ENCODE results near the gene FOXC1. TPM values are rescaled to one million over a fixed set of nuclear protein-coding genes. Genes with fewer than 3 reads are reported as not detected.

FOXC1 gene
- polyA plus RNA-seq, 1 of the 3 experiments (the other 2 are of a cell fraction), result 4.3 TPM

- no peaks in the 10 kb centered on the region for H3K9me3 ChIP-seq
- H3K4me1 ChIP-seq (ENCODE audit: control insufficient read depth in 1 of 2, insufficient read depth in 2 of 2, low read depth in 1 of 2, low read length in 1 of 2), result peaks cover 0 to 2% of the 10 kb centered on the region in 2 experiments; a peak in 1 of 4 replicates
- ChIA-PET CTCF (interaction anchor here (1.0 to 2.8 kb wide), 10 partner anchors 9 to 488 kb away, joined by 3 to 12 read pairs (median 3); no protein-coding TSS in a partner anchor), POLR2A (no interaction called here)
- DNase-seq, result no peak
- H2AFZ ChIP-seq (ENCODE audit: low read depth), result no peak overlapping the region
- TF ChIP-seq CTCF (IDR thresholded peaks at IDR 0.05) (no peak), MEF2A (IDR thresholded peaks at IDR 0.05; ENCODE audit: borderline replicate concordance, low read depth) (no peak), USF2 (IDR thresholded peaks at IDR 0.05; ENCODE audit: borderline replicate concordance, low read depth, low read length) (no peak), IRF3 (IDR thresholded peaks at IDR 0.05; ENCODE audit: low read depth, low read length) (no peak), RAD21 (IDR thresholded peaks at IDR 0.05; ENCODE audit: low read length) (no peak), POLR2AphosphoS5 (IDR thresholded peaks at IDR 0.05; ENCODE audit: low read depth, low read length) (no peak)
- peaks cover 39% of the 10 kb centered on the region for H3K79me2 ChIP-seq (ENCODE audit: insufficient read depth)
- H3K36me3 ChIP-seq (replicated peaks in 1 of 2; ENCODE audit: control insufficient read depth in 1 of 2, insufficient read depth in 2 of 2, low read length in 1 of 2), result peaks cover 0 to 7% of the 10 kb centered on the region in 2 experiments
- H3K4me3 ChIP-seq (ENCODE audit: low read depth in 2 of 2, low read length in 1 of 2), result no peak overlapping the region
- H3K27me3 ChIP-seq (ENCODE audit: insufficient read depth), result no peaks in the 10 kb centered on the region
- no peak overlapping the region for H3K9ac ChIP-seq
- H3K27ac ChIP-seq (ENCODE audit: low read depth in 2 of 2, low read length in 1 of 2), result no peak overlapping the region; a peak in 1 of 4 replicates
- no peak overlapping the region for H3K4me2 ChIP-seq
- WGBS (ENCODE audit: low lambda C conversion rate), result 90% methylated on average over 10 of the region's 10 CpGs
- H3F3A ChIP-seq (replicated peaks; ENCODE audit: insufficient read depth), result peaks cover 15% of the 10 kb centered on the region
- peaks cover 23% of the 10 kb centered on the region; the same call in 1 of the 2 replicates for H4K20me1 ChIP-seq (ENCODE audit: insufficient read depth)
- no peaks in the 10 kb centered on the region for H3K9me2 ChIP-seq
These were observed 6.2 kb downstream of the FOXC1 start for GRCh38 chr6:1615853-1616420.

GRCh38 chr6:1616701-1617463 lies 7.2 kb downstream of the FOXC1 start:
- no peak for DNase-seq
- Histone ChIP-seq H3K79me2 (ENCODE audit: insufficient read depth) (peaks cover 32% of the 10 kb centered on the region), H3K4me2 (no peak overlapping the region), H3K27ac (ENCODE audit: low read depth in 2 of 2, low read length in 1 of 2) (no peak overlapping the region), H2AFZ (ENCODE audit: low read depth) (no peak overlapping the region), H3K36me3 (replicated peaks in 1 of 2; ENCODE audit: control insufficient read depth in 1 of 2, insufficient read depth in 2 of 2, low read length in 1 of 2) (peaks cover 0 to 7% of the 10 kb centered on the region in 2 experiments), H3F3A (replicated peaks; ENCODE audit: insufficient read depth) (peaks cover 15% of the 10 kb centered on the region), H3K9ac (no peak overlapping the region), H3K9me2 (no peaks in the 10 kb centered on the region), H4K20me1 (ENCODE audit: insufficient read depth) (peaks cover 22% of the 10 kb centered on the region; the same call in 1 of the 2 replicates), H3K27me3 (ENCODE audit: insufficient read depth) (no peaks in the 10 kb centered on the region), H3K9me3 (no peaks in the 10 kb centered on the region), H3K4me1 (ENCODE audit: control insufficient read depth in 1 of 2, insufficient read depth in 2 of 2, low read depth in 1 of 2, low read length in 1 of 2) (peaks cover 0 to 2% of the 10 kb centered on the region in 2 experiments; a peak in 1 of 4 replicates), H3K4me3 (ENCODE audit: low read depth in 2 of 2, low read length in 1 of 2) (no peak overlapping the region)
- ChIA-PET CTCF (interaction anchor here (0.8 to 2.5 kb wide), 4 partner anchors 9 to 487 kb away, joined by 3 to 10 read pairs (median 6); no protein-coding TSS in a partner anchor), POLR2A (no interaction called here)
- WGBS (ENCODE audit: low lambda C conversion rate), result 93% methylated on average over 8 of the region's 11 CpGs
- no peak for TF ChIP-seq RCOR1 (IDR thresholded peaks at IDR 0.05; ENCODE audit: low read length)
- TF ChIP-seq IRF3 (IDR thresholded peaks at IDR 0.05; ENCODE audit: low read depth, low read length), result no peak
- no peak for TF ChIP-seq FOXJ3 (CRISPR knock-in tag; IDR thresholded peaks at IDR 0.05)
- TF ChIP-seq MAX (IDR thresholded peaks at IDR 0.05; ENCODE audit: low read depth), result no peak
- no peak for TF ChIP-seq SMC3 (IDR thresholded peaks at IDR 0.05; ENCODE audit: low read depth, low read length)
- no peak for TF ChIP-seq JUND (IDR thresholded peaks at IDR 0.05)
- TF ChIP-seq ELF1 (IDR thresholded peaks at IDR 0.05), result no peak
- no peak for TF ChIP-seq PBX3 (IDR thresholded peaks at IDR 0.05)

All from SK-N-SH (cell line).